Activated CD8-positive, alpha-beta memory T cell treated with anti-CD3 and anti-CD28 coated beads, Interleukin-2, amount 50 U/mL, for 48 hours (primary cell): ENCODE measurements around the gene ETS1.

ENCODE experiments used
- DNase-seq: peaks from one replicate; pipeline ENCODE4 v3.0.0-alpha.2; 2020

The ETS1 gene

GRCh38 chr11:128420265-128420664, 167.1 kb downstream of the ETS1 start:
- DNase-seq: no peak

GRCh38 chr11:128419012-128419767, 168.2 kb downstream of the ETS1 start:
- DNase-seq: no peak

- DNase-seq: no peak
Measured at GRCh38 chr11:128417607-128418324, 169.6 kb downstream of the ETS1 start.

GRCh38 chr11:128416976-128417375, 170.4 kb downstream of the ETS1 start:
- no peak for DNase-seq

GRCh38 chr11:128415539-128415938, 171.8 kb downstream of the ETS1 start:
- no peak for DNase-seq

- no peak for DNase-seq
Measured at GRCh38 chr11:128412847-128413791, 174.2 kb downstream of the ETS1 start.

- no peak for DNase-seq
Measured at GRCh38 chr11:128411812-128412211, 175.5 kb downstream of the ETS1 start.

GRCh38 chr11:128411150-128411549, 176.2 kb downstream of the ETS1 start:
- DNase-seq: no peak

- DNase-seq: no peak
Measured at GRCh38 chr11:128409476-128409875, 177.9 kb downstream of the ETS1 start.
